ENCODE data around the gene FAM184A. TPM values are rescaled to one million over a fixed set of nuclear protein-coding genes. Genes with fewer than 3 reads are reported as not detected.

Gene FAM184A
- total RNA-seq, 1 donor from 2014 or later, result 15.4 TPM

GRCh38 chr6:118965843-118966370 lies 112.6 kb downstream of the FAM184A start:
- H3K36me3 ChIP-seq, result no peaks in the 10 kb centered on the region
- DNase-seq (no peak), ATAC-seq (no peak)
- no peak overlapping the region for H3K4me3 ChIP-seq
- H3K4me1 ChIP-seq, result no peaks in the 10 kb centered on the region
- H3K27ac ChIP-seq, result no peak overlapping the region
- intact Hi-C loops (cut with DNase I), result no loop called here
- TF ChIP-seq CTCF (IDR thresholded peaks at IDR 0.05), result no peak
- no peaks in the 10 kb centered on the region for H3K27me3 ChIP-seq
- no peaks in the 10 kb centered on the region for H3K9me3 ChIP-seq

GRCh38 chr6:118965371-118965770 lies 113.1 kb downstream of the FAM184A start:
- intact Hi-C loops (cut with DNase I), result no loop called here
- DNase-seq, result no peak

GRCh38 chr6:118963003-118963402 lies 115.5 kb downstream of the FAM184A start:
- no peaks in the 10 kb centered on the region for H3K27me3 ChIP-seq
- intact Hi-C loops (cut with DNase I), result no loop called here
- H3K4me3 ChIP-seq, result no peak overlapping the region
- peak; percentile 29 for TF ChIP-seq CTCF (IDR thresholded peaks at IDR 0.05)
- no peak overlapping the region for H3K27ac ChIP-seq
- DNase-seq (no peak), ATAC-seq (no peak)
- H3K9me3 ChIP-seq, result no peaks in the 10 kb centered on the region
- no peaks in the 10 kb centered on the region for H3K4me1 ChIP-seq
- H3K36me3 ChIP-seq, result no peaks in the 10 kb centered on the region

More at GRCh38 chr6:118965371-118965770, 113.1 kb downstream of the FAM184A start:
- no peaks in the 10 kb centered on the region for H3K27me3 ChIP-seq
- H3K4me3 ChIP-seq, result no peak overlapping the region
- H3K9me3 ChIP-seq, result no peaks in the 10 kb centered on the region
- no peak overlapping the region for H3K27ac ChIP-seq
- no peak for TF ChIP-seq CTCF (IDR thresholded peaks at IDR 0.05)
- no peaks in the 10 kb centered on the region for H3K4me1 ChIP-seq
- no peaks in the 10 kb centered on the region for H3K36me3 ChIP-seq
- ATAC-seq, result no peak

DNA sequence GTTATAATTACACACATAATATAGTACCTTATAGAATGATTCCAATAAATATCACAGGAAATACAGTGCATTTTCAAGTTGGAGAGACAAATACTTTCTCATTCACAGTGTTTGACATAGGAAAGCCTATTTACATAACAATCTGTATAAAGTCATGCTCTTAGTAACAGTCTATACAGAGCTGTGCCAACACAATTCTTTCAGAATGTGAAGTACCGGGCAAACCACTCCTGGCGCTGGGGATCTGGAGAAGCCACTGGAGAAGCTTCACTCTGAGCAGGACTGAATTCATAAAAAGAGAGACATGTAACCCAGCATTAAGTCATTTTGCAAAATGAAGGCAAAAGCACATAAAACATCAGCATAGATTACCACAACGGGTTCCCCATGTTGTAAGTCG lies 118.6 kb downstream of the FAM184A start:
- no peak for TF ChIP-seq CTCF (IDR thresholded peaks at IDR 0.05)
- no peaks in the 10 kb centered on the region for H3K4me1 ChIP-seq
- ATAC-seq, result peak; percentile 78
- H3K4me3 ChIP-seq, result no peak overlapping the region
- intact Hi-C loops (cut with DNase I), result no loop called here
- H3K27me3 ChIP-seq, result no peaks in the 10 kb centered on the region
- no peaks in the 10 kb centered on the region for H3K36me3 ChIP-seq
- H3K9me3 ChIP-seq, result no peaks in the 10 kb centered on the region
- peak; percentile 36 for DNase-seq
- H3K27ac ChIP-seq, result no peak overlapping the region

GRCh38 chr6:118953391-118953790 lies 125.1 kb downstream of the FAM184A start:
- ATAC-seq, result no peak
- Histone ChIP-seq H3K27me3 (no peaks in the 10 kb centered on the region), H3K27ac (no peak overlapping the region), H3K9me3 (no peaks in the 10 kb centered on the region), H3K36me3 (no peaks in the 10 kb centered on the region), H3K4me3 (no peak overlapping the region), H3K4me1 (no peaks in the 10 kb centered on the region)
- intact Hi-C loops (cut with DNase I), result no loop called here
- DNase-seq, result no peak
- TF ChIP-seq CTCF (IDR thresholded peaks at IDR 0.05), result no peak

GRCh38 chr6:118952683-118953082 lies 125.8 kb downstream of the FAM184A start:
- no peak overlapping the region for H3K27ac ChIP-seq
- no peaks in the 10 kb centered on the region for H3K36me3 ChIP-seq
- no peak overlapping the region for H3K4me3 ChIP-seq
- no peaks in the 10 kb centered on the region for H3K9me3 ChIP-seq
- no peak for TF ChIP-seq CTCF (IDR thresholded peaks at IDR 0.05)
- H3K4me1 ChIP-seq, result no peaks in the 10 kb centered on the region
- intact Hi-C loops (cut with DNase I), result no loop called here
- H3K27me3 ChIP-seq, result no peaks in the 10 kb centered on the region
- no peak for DNase-seq
- ATAC-seq, result no peak
